Small intestine (tissue), 7 donors: ENCODE measurements around the gene UBLCP1. TPM values are rescaled to one million over a fixed set of nuclear protein-coding genes. Genes with fewer than 3 reads are reported as not detected.
"Not testable (repeated sequence)": the region's sequence is repeated elsewhere in the genome, so short reads cannot be mapped to it uniquely, and the experiment has no call there.

Experiments
- DNase-seq, 2 donors: peaks; one replicate each; pipeline versions ENCODE4 v3.0.0 to v3.0.0-alpha.2; 2013
- FAIRE-seq: peaks from 2 replicates; lab custom pipeline; 2012; peaks lifted over from hg19 to GRCh38; lab: Jason Lieb, UNC
- H3K27ac ChIP-seq, 3 donors: one replicate each; pipeline ENCODE4 v1.5.1; 2013; ENCODE audit warnings: low read length in 2 of 3, mild to moderate bottlenecking in 2 of 3, control low read depth in 1 of 3, inconsistent platforms in 1 of 3, low read depth in 1 of 3, moderate library complexity in 1 of 3
- H3K27me3 ChIP-seq, 3 donors: one replicate each; pipeline ENCODE4 v1.6.1; 2013; ENCODE audit warnings: low read length in 3 of 3, inconsistent platforms in 1 of 3; ENCODE audit not compliant: control insufficient read depth in 3 of 3, insufficient read depth in 3 of 3
- H3K36me3 ChIP-seq, 3 donors: one replicate each; pipeline ENCODE4 v1.6.1; 2013; ENCODE audit warnings: low read length in 3 of 3, inconsistent platforms in 1 of 3, low read depth in 1 of 3, mild to moderate bottlenecking in 1 of 3, moderate library complexity in 1 of 3; ENCODE audit not compliant: control insufficient read depth in 3 of 3, insufficient read depth in 2 of 3
- H3K4me1 ChIP-seq, 3 donors: one replicate each; pipeline ENCODE4 v1.6.1; 2013; ENCODE audit warnings: low read length in 2 of 3, inconsistent platforms in 1 of 3, low read depth in 1 of 3, mild to moderate bottlenecking in 1 of 3, moderate library complexity in 1 of 3; ENCODE audit not compliant: control insufficient read depth in 3 of 3, insufficient read depth in 2 of 3
- H3K4me3 ChIP-seq, 3 donors: one replicate each; pipeline ENCODE4 v1.5.1; 2013; ENCODE audit warnings: low read length in 3 of 3, control low read depth in 1 of 3, inconsistent platforms in 1 of 3, low read depth in 1 of 3, mild to moderate bottlenecking in 1 of 3, moderate library complexity in 1 of 3
- H3K9me3 ChIP-seq, 2 donors: one replicate each; pipeline ENCODE4 v1.6.1; 2013; ENCODE audit warnings: low read depth in 1 of 2, low read length in 1 of 2; ENCODE audit not compliant: control insufficient read depth in 2 of 2, insufficient read depth in 1 of 2
- WGBS, 3 donors: extraction: QIAGEN DNeasy Blood & Tissue Kit; methylation state at CpG; one replicate each; pipeline ENCODE4 v1.1.7; 2013; 5-methylcytosine and 5-hydroxymethylcytosine counted together
- polyA plus RNA-seq, 4 donors: library from polyadenylated mRNA; stranded (reverse) in 3 of 4; unstranded in 1 of 4; fragments of 200-250 nt in 3 of 4; fragments of 120-200 nt in 1 of 4; gene quantifications; one replicate each; pipeline versions ENCODE4 v1.2.1 to v1.2.3, GENCODE V29; 2013
- donor health status: healthy with polysubstance abuse.
- donor health status: control.
- donor health status: control.
- donor health status: Bipolar disorder and iron deficiency.
- donor health status: healthy.

UBLCP1 gene
- polyA plus RNA-seq, 4 donors: 13.0 to 21.7 (median 16.0) TPM

GRCh38 chr5:159223469-159223868, 39.6 kb upstream of the UBLCP1 start:
- FAIRE-seq: no peak
- DNase-seq: no peak
- H3K9me3 ChIP-seq: no peaks in the 10 kb centered on the region
- H3K27ac ChIP-seq: no peak overlapping the region
- 81 to 97% (median 95%) methylated on average over 3 of the region's 3 CpGs for WGBS, 3 donors
- H3K4me3 ChIP-seq: no peak overlapping the region
- peaks cover 0 to 2% (median 0%) of the 10 kb centered on the region in 3 donors for H3K4me1 ChIP-seq
- no peaks in the 10 kb centered on the region for H3K27me3 ChIP-seq
- H3K36me3 ChIP-seq: no peaks in the 10 kb centered on the region

- H3K36me3 ChIP-seq: no peaks in the 10 kb centered on the region
- H3K4me3 ChIP-seq: no peak overlapping the region
- WGBS, 3 donors: 70 to 88% (median 88%) methylated on average over 2 of the region's 2 CpGs
- H3K27me3 ChIP-seq: no peaks in the 10 kb centered on the region
- H3K4me1 ChIP-seq: no peaks in the 10 kb centered on the region
- no peak overlapping the region for H3K27ac ChIP-seq
- FAIRE-seq: no peak
- DNase-seq: no peak
- no peaks in the 10 kb centered on the region for H3K9me3 ChIP-seq
These were observed 38.6 kb upstream of the UBLCP1 start for GRCh38 chr5:159224471-159224870.

- H3K27ac ChIP-seq: no peak overlapping the region
- H3K9me3 ChIP-seq: no peaks in the 10 kb centered on the region
These were observed 36.6 kb upstream of the UBLCP1 start for GRCh38 chr5:159226451-159226850.

GRCh38 chr5:159227452-159227851, 35.6 kb upstream of the UBLCP1 start:
- FAIRE-seq (no peak), DNase-seq (no peak)
- Histone ChIP-seq H3K36me3 (no peaks in the 10 kb centered on the region), H3K4me3 (no peak overlapping the region), H3K27me3 (no peaks in the 10 kb centered on the region), H3K9me3 (no peaks in the 10 kb centered on the region), H3K27ac (no peak overlapping the region), H3K4me1 (no peaks in the 10 kb centered on the region)
- WGBS, 3 donors: 76 to 89% (median 87%) methylated on average over 3 of the region's 3 CpGs

More at GRCh38 chr5:159226451-159226850, 36.6 kb upstream of the UBLCP1 start:
- no peaks in the 10 kb centered on the region for H3K4me1 ChIP-seq
- no peak for FAIRE-seq
- DNase-seq: peak; percentile 38 to 55
- no peak overlapping the region for H3K4me3 ChIP-seq
- H3K27me3 ChIP-seq: no peaks in the 10 kb centered on the region
- H3K36me3 ChIP-seq: no peaks in the 10 kb centered on the region

- not testable (repeated sequence) for H3K9me3 ChIP-seq, H3K4me1 ChIP-seq, H3K27ac ChIP-seq, H3K36me3 ChIP-seq, DNase-seq, FAIRE-seq, H3K4me3 ChIP-seq, H3K27me3 ChIP-seq
- WGBS, 3 donors: 71 to 81% (median 76%) methylated on average over 5 of the region's 5 CpGs
These were observed 35.0 kb upstream of the UBLCP1 start for GRCh38 chr5:159228097-159228496.

- Histone ChIP-seq H3K27ac (no peak overlapping the region), H3K4me1 (no peaks in the 10 kb centered on the region), H3K27me3 (no peaks in the 10 kb centered on the region), H3K36me3 (no peaks in the 10 kb centered on the region), H3K4me3 (no peak overlapping the region), H3K9me3 (no peaks in the 10 kb centered on the region)
- FAIRE-seq (no peak), DNase-seq (no peak)
- 69 to 71% (median 70%) methylated on average over 3 of the region's 3 CpGs for WGBS, 3 donors
These were observed 32.4 kb upstream of the UBLCP1 start for GRCh38 chr5:159230657-159231056.

- H3K9me3 ChIP-seq: no peaks in the 10 kb centered on the region
- H3K4me1 ChIP-seq: no peaks in the 10 kb centered on the region
- H3K27ac ChIP-seq: no peak overlapping the region
- H3K27me3 ChIP-seq: no peaks in the 10 kb centered on the region
- H3K4me3 ChIP-seq: no peak overlapping the region
- WGBS, 3 donors: 89 to 96% (median 95%) methylated on average over 2 of the region's 2 CpGs
- DNase-seq (no peak), FAIRE-seq (no peak)
- H3K36me3 ChIP-seq: no peaks in the 10 kb centered on the region
These were observed 31.9 kb upstream of the UBLCP1 start for GRCh38 chr5:159231167-159231566.

GRCh38 chr5:159235871-159236520, 27.1 kb upstream of the UBLCP1 start:
- H3K27me3 ChIP-seq, H3K36me3 ChIP-seq, H3K9me3 ChIP-seq, FAIRE-seq, H3K27ac ChIP-seq, H3K4me3 ChIP-seq, H3K4me1 ChIP-seq, DNase-seq: not testable (repeated sequence)
- WGBS, 3 donors: 90 to 96% (median 93%) methylated on average over 2 of the region's 2 CpGs
